OCI-LY3 (cell line): Measurements from ENCODE around the gene GNG14.

ENCODE experiments used
- EZH2phosphoT487 ChIP-seq: fragments of 200-600 bp; shearing (Covaris generic); IDR thresholded peaks from 2 replicates; pipeline ENCODE4 v1.6.1; 2018; ENCODE audit warnings: antibody characterized with exemption, mixed run types, low read depth
- TF ChIP-seq, protein P1 (sequence below): fragments of 200-600, 300-600 bp; sonication (generic); IDR thresholded peaks from 2 replicates; pipeline ENCODE4 v1.5.1; 2014; ENCODE audit warnings: antibody characterized with exemption, low read length, low read depth

- TF ChIP-seq, protein P1, sequence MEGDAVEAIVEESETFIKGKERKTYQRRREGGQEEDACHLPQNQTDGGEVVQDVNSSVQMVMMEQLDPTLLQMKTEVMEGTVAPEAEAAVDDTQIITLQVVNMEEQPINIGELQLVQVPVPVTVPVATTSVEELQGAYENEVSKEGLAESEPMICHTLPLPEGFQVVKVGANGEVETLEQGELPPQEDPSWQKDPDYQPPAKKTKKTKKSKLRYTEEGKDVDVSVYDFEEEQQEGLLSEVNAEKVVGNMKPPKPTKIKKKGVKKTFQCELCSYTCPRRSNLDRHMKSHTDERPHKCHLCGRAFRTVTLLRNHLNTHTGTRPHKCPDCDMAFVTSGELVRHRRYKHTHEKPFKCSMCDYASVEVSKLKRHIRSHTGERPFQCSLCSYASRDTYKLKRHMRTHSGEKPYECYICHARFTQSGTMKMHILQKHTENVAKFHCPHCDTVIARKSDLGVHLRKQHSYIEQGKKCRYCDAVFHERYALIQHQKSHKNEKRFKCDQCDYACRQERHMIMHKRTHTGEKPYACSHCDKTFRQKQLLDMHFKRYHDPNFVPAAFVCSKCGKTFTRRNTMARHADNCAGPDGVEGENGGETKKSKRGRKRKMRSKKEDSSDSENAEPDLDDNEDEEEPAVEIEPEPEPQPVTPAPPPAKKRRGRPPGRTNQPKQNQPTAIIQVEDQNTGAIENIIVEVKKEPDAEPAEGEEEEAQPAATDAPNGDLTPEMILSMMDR, result no peak
- TF ChIP-seq EZH2phosphoT487, result no peak
Measured at GRCh38 chr19:12720851-12721655, 33.3 kb downstream of the GNG14 start.
